ACC112 (cell line): ENCODE measurements around the gene NEK6.
A peak's percentile ranks its signal among the peaks of the same experiment; 100 is the strongest.

ENCODE experiments used
- H2AFZ ChIP-seq: fragments of 200-600 bp; sonication (generic); one replicate; pipeline ENCODE4 v1.6.0; 2017; ENCODE audit warnings: antibody characterized with exemption, low read length; ENCODE audit not compliant: unreplicated experiment
- H3K27ac ChIP-seq: fragments of 200-600 bp; sonication (generic); 2 replicates; pipeline ENCODE4 v1.5.1; 2014; ENCODE audit warnings: low read depth, mild to moderate bottlenecking, antibody characterized with exemption, low read length, moderate library complexity
- H3K27me3 ChIP-seq: fragments of 200-600 bp; sonication (generic); 2 replicates; pipeline ENCODE4 v1.6.1; 2014; ENCODE audit warnings: mild to moderate bottlenecking, antibody characterized with exemption, low read length, moderate library complexity, mixed read lengths; ENCODE audit not compliant: insufficient read depth
- H3K36me3 ChIP-seq: fragments of 200-600 bp; sonication (generic); 2 replicates; pipeline ENCODE4 v1.6.1; 2016; ENCODE audit warnings: mild to moderate bottlenecking, antibody characterized with exemption, low read length, moderate library complexity, mixed read lengths; ENCODE audit not compliant: insufficient read depth
- H3K4me1 ChIP-seq: fragments of 200-600 bp; sonication (generic); one replicate; pipeline ENCODE4 v1.6.1; 2016; ENCODE audit warnings: low read length, mixed read lengths; ENCODE audit not compliant: insufficient read depth, unreplicated experiment, control insufficient read depth
- H3K4me3 ChIP-seq: fragments of 200-600 bp; sonication (generic); 2 replicates; pipeline ENCODE4 v1.5.1; 2014; ENCODE audit warnings: mild to moderate bottlenecking, low read depth, low read length
- H3K79me2 ChIP-seq: fragments of 200-600 bp; sonication (generic); one replicate; pipeline ENCODE4 v1.6.0; 2016; ENCODE audit warnings: low read length; ENCODE audit not compliant: control insufficient read depth, unreplicated experiment, insufficient read depth

The NEK6 gene

DNA sequence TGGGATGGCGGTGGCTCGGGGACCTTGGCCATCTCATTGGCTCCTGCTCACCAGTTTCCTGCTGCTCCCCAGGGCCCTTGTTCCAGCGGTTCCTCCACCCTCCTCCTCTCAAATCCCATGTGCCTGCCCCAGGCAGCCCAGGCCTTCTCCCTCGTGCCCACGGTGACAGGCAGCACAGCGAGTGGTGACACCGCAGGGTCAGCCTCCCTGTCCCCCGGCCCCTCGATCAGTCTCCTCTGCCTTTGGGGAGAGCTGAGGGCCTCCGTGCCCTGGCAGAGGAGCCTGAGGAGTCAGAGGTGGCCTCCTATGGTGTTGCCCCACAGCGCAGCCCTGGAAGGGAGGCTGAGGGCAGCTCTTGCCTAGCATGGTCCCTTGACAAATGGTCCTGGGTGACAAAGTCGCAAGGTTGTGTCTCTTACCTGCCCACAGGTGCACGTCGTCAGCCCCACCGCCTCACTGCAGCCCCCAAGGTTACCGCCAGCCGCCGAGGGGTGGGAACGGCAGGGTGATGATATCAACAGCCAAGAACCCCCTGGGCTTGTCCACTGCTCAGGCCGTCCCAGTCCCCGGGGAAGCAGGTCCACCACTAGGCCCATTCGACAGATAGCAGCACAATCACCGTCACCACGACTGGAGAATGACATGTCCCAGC is 49.8 kb downstream of the NEK6 start:
- H3K27ac ChIP-seq, result peak overlapping the region; percentile 95

DNA sequence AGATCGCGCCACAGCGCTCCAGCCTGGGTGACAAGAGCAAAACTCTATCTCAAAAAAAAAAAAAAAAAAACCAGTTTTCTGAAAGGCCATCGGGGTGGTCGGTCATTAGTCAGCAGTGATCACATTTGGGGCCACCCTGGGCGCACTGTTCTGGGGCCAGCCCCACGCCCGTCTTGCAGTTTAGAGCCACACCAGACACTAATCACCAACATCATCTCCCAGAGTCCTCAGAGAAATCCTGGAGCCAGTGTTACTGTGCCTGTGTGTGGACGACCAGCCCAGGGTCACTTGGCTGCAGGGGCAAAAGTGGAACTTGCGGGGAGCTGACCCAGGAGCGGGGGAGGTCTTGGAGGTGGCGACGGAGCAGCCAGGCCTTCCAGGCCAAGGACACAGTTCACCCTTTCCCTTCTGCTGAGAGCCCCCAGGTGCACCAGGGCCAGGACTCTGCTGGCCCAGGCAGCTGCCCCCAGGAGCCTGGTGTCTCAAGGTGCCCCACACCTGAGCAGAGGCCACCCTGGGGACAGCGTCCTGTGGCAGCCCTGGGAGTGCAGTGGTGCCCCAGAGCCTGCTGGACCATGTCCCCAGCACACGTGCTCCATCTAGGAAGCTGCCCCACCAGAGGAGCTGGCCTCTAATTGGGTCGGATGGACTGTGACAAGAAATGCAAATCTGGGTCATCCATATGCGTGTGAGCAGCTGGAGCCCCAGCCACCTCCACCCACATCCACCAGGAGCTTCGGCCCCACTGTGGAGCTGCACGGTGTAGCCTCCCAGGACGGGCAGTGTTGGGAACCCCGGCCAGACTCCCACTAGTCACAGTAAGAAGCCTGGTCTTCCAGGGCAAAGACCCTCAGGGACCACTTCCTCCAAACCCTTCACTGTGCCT is 51.1 kb downstream of the NEK6 start:
- Histone ChIP-seq H3K79me2 (peaks cover 71% of the 10 kb centered on the region), H3K27ac (peak overlapping the region; percentile 87)

More for the DNA sequence above, 49.8 kb downstream of the NEK6 start:
- H3K4me3 ChIP-seq, result no peak overlapping the region
- H3K79me2 ChIP-seq, result peaks cover 70% of the 10 kb centered on the region
- no peak overlapping the region for H2AFZ ChIP-seq
- no peaks in the 10 kb centered on the region for H3K27me3 ChIP-seq
- H3K4me1 ChIP-seq, result peaks cover 46% of the 10 kb centered on the region
- H3K36me3 ChIP-seq, result peaks cover 29% of the 10 kb centered on the region

DNA sequence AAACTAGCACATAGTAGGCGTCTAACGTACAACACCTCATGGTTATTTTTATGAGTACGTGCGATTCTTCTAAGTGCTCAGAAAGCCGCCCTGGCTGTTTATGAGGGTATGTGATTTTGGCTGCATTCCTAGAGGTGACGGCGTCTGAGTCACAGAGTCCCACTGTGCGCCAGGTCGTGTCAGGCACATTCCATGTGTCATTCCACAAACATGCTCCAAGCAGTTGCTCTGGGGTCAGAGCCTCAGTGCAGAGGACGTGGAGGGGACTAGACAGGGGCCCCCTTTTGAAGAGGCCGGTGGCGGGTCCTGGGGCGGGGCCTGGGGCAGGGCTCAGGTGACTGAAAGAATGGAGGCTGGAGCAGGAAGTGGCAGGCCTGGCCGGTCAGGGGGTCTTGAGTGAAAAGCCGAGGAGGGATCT is 51.9 kb downstream of the NEK6 start:
- Histone ChIP-seq H3K4me3 (peak overlapping the region; percentile 28; the same call in 1 of the 2 replicates), H3K36me3 (peaks cover 18% of the 10 kb centered on the region), H3K79me2 (peaks cover 69% of the 10 kb centered on the region), H3K4me1 (peaks cover 46% of the 10 kb centered on the region), H2AFZ (no peak overlapping the region), H3K27ac (peak overlapping the region; percentile 87), H3K27me3 (no peaks in the 10 kb centered on the region)

More for the DNA sequence above, 51.1 kb downstream of the NEK6 start:
- Histone ChIP-seq H3K36me3 (peaks cover 26% of the 10 kb centered on the region), H2AFZ (no peak overlapping the region), H3K4me3 (no peak overlapping the region), H3K27me3 (no peaks in the 10 kb centered on the region), H3K4me1 (peaks cover 46% of the 10 kb centered on the region)

DNA sequence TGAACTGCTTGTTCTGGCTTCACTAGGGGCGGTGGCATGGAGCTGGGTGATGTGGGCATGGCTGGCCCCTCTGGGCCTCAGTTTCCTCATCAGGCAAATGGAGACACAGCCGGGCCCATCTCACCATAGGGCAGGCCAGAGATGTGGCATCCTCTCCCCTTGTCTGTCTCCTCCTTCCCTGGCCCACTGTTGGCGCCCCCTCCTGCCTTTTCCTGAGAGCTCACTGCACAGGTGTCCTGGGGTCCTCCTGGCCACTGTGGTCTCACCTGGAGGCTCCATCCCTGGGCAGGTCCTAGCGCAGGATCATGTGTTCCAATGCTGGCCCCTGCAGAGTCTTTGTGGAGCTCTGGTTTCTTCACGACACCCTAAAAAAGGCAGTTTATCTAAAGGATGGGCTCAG is 53.5 kb downstream of the NEK6 start:
- 0 out of 2 replicates have a peak overlapping the region, but pooled peaks have one; percentile 76 for H3K27ac ChIP-seq
- H3K79me2 ChIP-seq, result peaks cover 65% of the 10 kb centered on the region
- H3K4me1 ChIP-seq, result peaks cover 33% of the 10 kb centered on the region
- H2AFZ ChIP-seq, result no peak overlapping the region
- peaks cover 28% of the 10 kb centered on the region; the same call in 1 of the 2 replicates for H3K36me3 ChIP-seq
- no peaks in the 10 kb centered on the region for H3K27me3 ChIP-seq
- no peak overlapping the region for H3K4me3 ChIP-seq

DNA sequence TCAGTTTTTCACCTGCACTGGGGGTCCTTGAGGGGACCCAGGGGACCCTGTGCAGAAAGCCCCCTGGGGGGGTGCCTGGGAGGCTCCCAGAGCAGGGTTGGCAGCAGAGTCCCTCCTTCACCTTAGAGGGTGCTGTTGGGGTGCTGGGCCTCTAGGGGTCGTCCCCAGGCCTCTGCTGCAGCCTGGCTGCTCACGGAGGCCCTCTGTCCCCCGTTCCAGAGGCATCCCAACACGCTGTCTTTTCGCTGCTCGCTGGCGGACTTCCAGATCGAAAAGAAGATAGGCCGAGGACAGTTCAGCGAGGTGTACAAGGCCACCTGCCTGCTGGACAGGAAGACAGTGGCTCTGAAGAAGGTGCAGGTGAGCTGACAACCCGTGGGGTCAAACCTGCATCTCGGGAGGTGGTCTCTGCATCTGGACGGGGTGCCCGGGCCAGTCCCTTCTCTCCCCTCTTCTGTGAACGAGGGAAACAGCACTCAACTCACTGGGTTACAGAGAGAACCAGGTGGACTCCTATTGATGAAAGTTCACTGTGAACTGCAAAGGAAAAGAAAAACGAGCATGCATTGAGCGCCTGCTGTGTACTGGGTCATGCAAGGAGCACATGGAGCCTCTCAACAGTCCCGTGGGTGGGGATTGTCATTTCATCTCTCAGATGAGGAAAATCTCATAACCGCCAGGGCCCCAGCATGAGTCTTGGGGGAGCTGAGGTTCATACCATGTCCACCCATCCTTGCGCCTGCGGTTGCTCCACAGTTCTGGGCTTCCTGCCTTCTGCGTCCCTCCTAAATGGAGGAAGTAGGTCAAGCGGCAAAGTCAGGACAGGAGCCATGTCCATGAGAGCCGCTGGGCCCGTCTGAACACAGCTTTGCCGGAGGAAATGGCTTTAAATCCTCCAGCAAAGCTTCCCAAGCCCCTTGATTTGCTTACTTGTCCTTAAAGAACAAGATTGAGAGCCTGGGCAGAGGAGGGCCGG is 54.8 kb downstream of the NEK6 start:
- H2AFZ ChIP-seq, result no peak overlapping the region
- H3K4me3 ChIP-seq, result no peak overlapping the region
- no peaks in the 10 kb centered on the region for H3K27me3 ChIP-seq
- H3K79me2 ChIP-seq, result peaks cover 55% of the 10 kb centered on the region
- H3K36me3 ChIP-seq, result peaks cover 24% of the 10 kb centered on the region
- no peak overlapping the region for H3K27ac ChIP-seq
- peaks cover 21% of the 10 kb centered on the region for H3K4me1 ChIP-seq

DNA sequence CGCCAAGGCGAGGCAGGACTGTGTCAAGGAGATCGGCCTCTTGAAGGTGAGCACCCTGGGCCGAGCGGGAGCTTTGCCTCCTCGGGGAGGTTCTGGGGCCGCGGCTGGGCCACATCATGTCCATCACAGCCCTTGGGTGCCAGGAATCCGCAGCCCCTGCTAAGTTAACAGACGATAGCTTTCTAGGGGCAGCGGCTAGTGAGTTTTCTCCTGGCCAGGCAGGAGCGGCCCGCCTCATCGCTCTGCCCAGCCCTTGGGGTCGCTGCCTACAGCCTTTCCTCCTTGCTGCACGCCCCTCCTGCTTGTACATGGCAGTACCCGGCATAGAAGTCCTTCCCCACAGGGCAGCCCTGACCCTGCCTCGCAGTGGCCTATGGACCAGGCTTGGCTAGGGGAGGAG is 56.2 kb downstream of the NEK6 start:
- H3K27ac ChIP-seq, result no peak overlapping the region
- H3K36me3 ChIP-seq, result peaks cover 20% of the 10 kb centered on the region
- no peak overlapping the region for H2AFZ ChIP-seq
- no peak overlapping the region for H3K4me3 ChIP-seq
- peaks cover 15% of the 10 kb centered on the region for H3K4me1 ChIP-seq
- H3K79me2 ChIP-seq, result peaks cover 42% of the 10 kb centered on the region
- H3K27me3 ChIP-seq, result no peaks in the 10 kb centered on the region

DNA sequence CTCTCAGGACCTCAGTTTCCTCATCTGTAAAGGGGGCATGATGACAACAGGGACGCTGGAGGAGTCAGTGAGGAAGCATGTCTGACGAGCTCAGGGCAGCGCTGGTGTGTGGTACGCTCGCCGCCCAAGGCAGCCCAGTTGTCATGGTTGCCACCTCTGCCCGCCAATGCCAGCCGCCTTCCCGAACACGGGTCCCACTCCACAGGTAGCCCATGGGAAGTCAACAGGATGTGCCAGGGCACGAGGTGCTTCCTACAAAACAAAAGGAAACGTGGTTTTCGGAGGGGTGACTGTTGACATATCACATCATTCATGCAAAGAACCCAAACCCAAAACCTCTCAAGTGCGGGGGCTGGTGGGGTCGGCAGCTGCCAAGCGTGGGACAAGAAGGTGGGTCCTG is 58.1 kb downstream of the NEK6 start:
- Histone ChIP-seq H3K4me1 (no peaks in the 10 kb centered on the region), H3K4me3 (no peak overlapping the region), H2AFZ (no peak overlapping the region), H3K79me2 (peaks cover 27% of the 10 kb centered on the region), H3K27me3 (no peaks in the 10 kb centered on the region), H3K36me3 (peaks cover 22% of the 10 kb centered on the region), H3K27ac (no peak overlapping the region)

DNA sequence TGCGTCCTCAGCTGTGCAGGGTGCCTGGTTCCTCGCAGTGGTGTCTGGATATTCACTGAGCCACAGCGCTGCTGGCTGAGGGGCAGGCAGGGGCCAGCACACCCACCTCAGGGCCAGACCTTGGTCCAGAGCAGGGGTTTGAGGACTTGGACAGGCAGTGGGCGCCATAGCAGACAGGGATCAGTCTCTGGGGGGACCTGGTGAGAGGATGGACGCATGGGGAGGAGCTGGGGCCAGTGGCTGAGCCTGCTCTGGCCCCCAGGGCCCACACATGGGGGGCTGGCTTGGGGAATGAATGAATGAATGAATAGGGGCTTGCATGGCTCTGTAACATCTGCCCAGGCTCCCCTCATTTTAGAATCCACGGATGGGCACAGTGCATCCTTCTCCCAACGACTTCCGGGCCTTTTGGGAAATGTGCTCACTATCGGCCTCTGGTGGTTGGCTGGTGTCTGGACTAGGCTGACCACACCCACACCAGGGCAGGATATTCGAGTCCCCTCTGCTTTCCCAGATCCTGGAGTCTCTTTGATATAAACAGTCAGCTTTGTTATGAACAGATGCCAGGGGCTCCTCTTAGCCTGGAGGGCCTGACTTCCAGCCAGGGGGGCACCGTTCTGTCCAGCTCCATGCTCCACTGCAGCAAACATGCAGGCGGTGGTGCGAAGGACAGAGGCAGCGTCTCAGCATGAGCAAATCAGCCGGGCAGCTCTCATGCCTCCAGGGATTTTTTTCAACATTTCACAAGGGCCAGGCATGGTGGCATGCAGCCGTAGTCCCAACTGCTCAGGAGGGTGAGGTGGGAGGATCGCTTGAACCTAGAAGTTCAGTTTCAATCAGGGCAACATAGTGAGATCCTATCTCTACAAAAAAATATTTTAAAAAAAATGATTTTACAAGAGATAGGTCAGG is 62.6 kb downstream of the NEK6 start:
- Histone ChIP-seq H3K36me3 (peaks cover 24% of the 10 kb centered on the region), H2AFZ (no peak overlapping the region), H3K4me1 (no peaks in the 10 kb centered on the region), H3K79me2 (peaks cover 2% of the 10 kb centered on the region), H3K27me3 (no peaks in the 10 kb centered on the region), H3K27ac (no peak overlapping the region), H3K4me3 (no peak overlapping the region)

DNA sequence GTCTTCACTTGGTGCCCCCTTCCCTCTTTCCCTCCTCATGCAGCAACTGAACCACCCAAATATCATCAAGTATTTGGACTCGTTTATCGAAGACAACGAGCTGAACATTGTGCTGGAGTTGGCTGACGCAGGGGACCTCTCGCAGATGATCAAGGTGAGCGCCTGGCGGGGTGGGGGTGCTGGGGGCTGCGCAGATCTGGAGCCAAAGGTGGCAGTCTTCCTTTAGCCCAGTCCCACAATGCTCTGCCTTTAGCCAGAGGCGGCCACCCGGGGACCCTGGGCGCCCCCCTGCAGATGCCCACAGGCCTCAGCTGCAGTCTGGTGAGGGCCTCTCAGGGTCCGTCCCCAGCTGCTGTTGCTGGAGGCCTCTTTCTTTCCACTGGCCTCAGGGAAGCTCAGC is 63.7 kb downstream of the NEK6 start:
- Histone ChIP-seq H3K27me3 (no peaks in the 10 kb centered on the region), H2AFZ (no peak overlapping the region), H3K4me1 (no peaks in the 10 kb centered on the region), H3K27ac (no peak overlapping the region), H3K36me3 (peaks cover 13% of the 10 kb centered on the region), H3K79me2 (peaks cover 2% of the 10 kb centered on the region), H3K4me3 (no peak overlapping the region)
